HEK293 (cell line): ENCODE results near the gene TBC1D5.

Source experiments
- CTCF ChIA-PET: fragments of 350-600 bp; formaldehyde crosslinking; extraction: SDS; loops from one replicate; lab custom pipeline; 2021; ENCODE audit warnings: antibody characterized with exemption; lab: Yijun Ruan, JAX
- POLR2A ChIA-PET: fragments of 300-600 bp; formaldehyde crosslinking; extraction: SDS; loops from one replicate; lab custom pipeline; 2020; ENCODE audit warnings: antibody characterized with exemption, inconsistent platforms; lab: Yijun Ruan, JAX
- H3K27ac ChIP-seq: fragments of 200-500 bp; sonication (Bioruptor generic); 2 replicates; pipeline ENCODE4 v1.5.1; 2014; ENCODE audit warnings: low read depth, low read length, control low read depth, inconsistent platforms; ENCODE audit errors: extremely low read depth
- H3K36me3 ChIP-seq, 2 experiments: fragments of 200-500 bp in 1 of 2; sonication (Bioruptor generic) in 1 of 2; 1 replicate in 1 of 2; 2 replicates in 1 of 2; pipeline ENCODE4 v1.5.1; 2014 to 2017; ENCODE audit warnings: inconsistent platforms in 2 of 2, low read length in 2 of 2; ENCODE audit not compliant: control insufficient read depth in 2 of 2, insufficient read depth in 1 of 2
- H3K4me1 ChIP-seq: fragments of 200-500 bp; sonication (Bioruptor generic); 2 replicates; pipeline ENCODE4 v1.5.1; 2014; ENCODE audit warnings: mild to moderate bottlenecking, low read length, inconsistent platforms; ENCODE audit not compliant: control insufficient read depth, insufficient read depth
- H3K4me3 ChIP-seq: 2 replicates; pipeline ENCODE4 v1.5.1; 2011; ENCODE audit warnings: low read depth, mild to moderate bottlenecking, control low read depth, low read length, moderate library complexity
- H3K9me3 ChIP-seq: fragments of 200-500 bp; sonication (Bioruptor generic); 2 replicates; pipeline ENCODE4 v1.5.1; 2014; ENCODE audit warnings: low read depth, low read length, inconsistent platforms; ENCODE audit not compliant: control insufficient read depth, insufficient read depth
- KLF1 ChIP-seq: fragments of 450-650 bp; formaldehyde crosslinking; IDR thresholded peaks from 2 replicates; pipeline ENCODE4 v1.5.1; 2016; ENCODE audit warnings: missing biosample characterization, missing genetic modification characterization
- KLF7 ChIP-seq: fragments of 450-650 bp; formaldehyde crosslinking; IDR thresholded peaks from 2 replicates; pipeline ENCODE4 v1.5.1; 2016; ENCODE audit warnings: missing biosample characterization, missing genetic modification characterization, borderline replicate concordance
- MZF1 ChIP-seq: fragments of 450-650 bp; formaldehyde crosslinking; IDR thresholded peaks from 2 replicates; pipeline ENCODE4 v1.5.1; 2017; ENCODE audit warnings: missing biosample characterization, missing genetic modification characterization, borderline replicate concordance
- OVOL3 ChIP-seq: fragments of 450-650 bp; formaldehyde crosslinking; IDR thresholded peaks from 2 replicates; pipeline ENCODE4 v1.5.1; 2016; ENCODE audit warnings: missing biosample characterization, missing genetic modification characterization
- SP7 ChIP-seq: fragments of 450-650 bp; formaldehyde crosslinking; IDR thresholded peaks from 2 replicates; pipeline ENCODE4 v1.5.1; 2016; ENCODE audit warnings: missing biosample characterization, missing genetic modification characterization
- ZBTB10 ChIP-seq: fragments of 450-650 bp; formaldehyde crosslinking; IDR thresholded peaks from 2 replicates; pipeline ENCODE4 v1.5.1; 2016; ENCODE audit warnings: missing biosample characterization, missing genetic modification characterization
- ZBTB7A ChIP-seq: fragments of 450-650 bp; formaldehyde crosslinking; IDR thresholded peaks from 2 replicates; pipeline ENCODE4 v1.5.1; 2016; ENCODE audit warnings: low read depth, missing biosample characterization, missing genetic modification characterization
- ZFP69B ChIP-seq: fragments of 450-650 bp; formaldehyde crosslinking; IDR thresholded peaks from 2 replicates; pipeline ENCODE4 v1.5.1; 2016; ENCODE audit warnings: missing biosample characterization, missing genetic modification characterization
- ZNF132 ChIP-seq: fragments of 450-650 bp; formaldehyde crosslinking; IDR thresholded peaks from 2 replicates; pipeline ENCODE4 v1.5.1; 2017; ENCODE audit warnings: missing biosample characterization, missing genetic modification characterization, borderline replicate concordance
- ZNF133 ChIP-seq: fragments of 450-650 bp; formaldehyde crosslinking; IDR thresholded peaks from 2 replicates; pipeline ENCODE4 v1.5.1; 2016; ENCODE audit warnings: missing biosample characterization, missing genetic modification characterization
- ZNF239 ChIP-seq: fragments of 450-650 bp; formaldehyde crosslinking; IDR thresholded peaks from 2 replicates; pipeline ENCODE4 v1.5.1; 2016; ENCODE audit warnings: missing biosample characterization, missing genetic modification characterization
- ZNF280C ChIP-seq: fragments of 450-650 bp; formaldehyde crosslinking; IDR thresholded peaks from 2 replicates; pipeline ENCODE4 v1.5.1; 2016; ENCODE audit warnings: missing biosample characterization, missing genetic modification characterization
- ZNF366 ChIP-seq: fragments of 450-650 bp; formaldehyde crosslinking; conservative IDR thresholded peaks from 2 replicates; pipeline ENCODE4 v1.5.1; 2016; ENCODE audit warnings: missing biosample characterization, missing genetic modification characterization
- ZNF501 ChIP-seq: fragments of 450-650 bp; formaldehyde crosslinking; IDR thresholded peaks from 2 replicates; pipeline ENCODE4 v1.5.1; 2016; ENCODE audit warnings: missing biosample characterization, missing genetic modification characterization
- ZNF513 ChIP-seq: fragments of 450-650 bp; IDR thresholded peaks from 2 replicates; pipeline ENCODE4 v1.5.1; 2018; ENCODE audit warnings: missing biosample characterization, missing genetic modification characterization
- ZNF548 ChIP-seq: fragments of 450-650 bp; formaldehyde crosslinking; IDR thresholded peaks from 2 replicates; pipeline ENCODE4 v1.5.1; 2016; ENCODE audit warnings: missing biosample characterization, missing genetic modification characterization
- ZNF549 ChIP-seq: fragments of 450-650 bp; IDR thresholded peaks from 2 replicates; pipeline ENCODE4 v1.5.1; 2018; ENCODE audit warnings: missing biosample characterization, missing genetic modification characterization, mild to moderate bottlenecking, inconsistent platforms, moderate library complexity
- ZNF596 ChIP-seq: fragments of 450-650 bp; IDR thresholded peaks from 2 replicates; pipeline ENCODE4 v1.5.0; 2018; ENCODE audit warnings: missing biosample characterization, mild to moderate bottlenecking, missing genetic modification characterization, moderate library complexity
- ZNF623 ChIP-seq: fragments of 450-650 bp; formaldehyde crosslinking; IDR thresholded peaks from 2 replicates; pipeline ENCODE4 v1.5.1; 2016; ENCODE audit warnings: missing biosample characterization, missing genetic modification characterization
- ZNF692 ChIP-seq: fragments of 450-650 bp; formaldehyde crosslinking; IDR thresholded peaks from 2 replicates; pipeline ENCODE4 v1.5.1; 2016; ENCODE audit warnings: missing biosample characterization, missing genetic modification characterization
- ZSCAN18 ChIP-seq: fragments of 450-650 bp; formaldehyde crosslinking; IDR thresholded peaks from 2 replicates; pipeline ENCODE4 v1.5.1; 2016; ENCODE audit warnings: missing biosample characterization, missing genetic modification characterization

The TBC1D5 gene

GRCh38 chr3:17745894-17746293 is 3.5 kb upstream of the TBC1D5 start (continued):
- no peak for TF ChIP-seq ZNF280C (tag by site-specific recombination)
- no peak for TF ChIP-seq KLF1 (tag by site-specific recombination)
- TF ChIP-seq ZNF239 (tag by site-specific recombination), result no peak
- no peak for TF ChIP-seq ZNF623 (tag by site-specific recombination)
- TF ChIP-seq ZNF548, result no peak
- no peak for TF ChIP-seq ZBTB10 (tag by site-specific recombination)
- no peak for TF ChIP-seq ZNF366 (tag by site-specific recombination)
- no peak for TF ChIP-seq ZNF596 (tag by site-specific recombination)
- no peak for TF ChIP-seq ZNF513 (tag by site-specific recombination)
- no peak for TF ChIP-seq ZSCAN18 (tag by site-specific recombination)
- no peak for TF ChIP-seq OVOL3 (tag by site-specific recombination)
- TF ChIP-seq ZBTB7A, result no peak
- TF ChIP-seq SP7 (tag by site-specific recombination), result no peak
- TF ChIP-seq, all 188 proteins: peak for 0

GRCh38 chr3:17745301-17745700 is 2.9 kb upstream of the TBC1D5 start:
- TF ChIP-seq ZNF501 (tag by site-specific recombination) (no peak), ZFP69B (tag by site-specific recombination) (no peak), KLF7 (tag by site-specific recombination) (no peak), ZNF132 (tag by site-specific recombination) (no peak), ZNF133 (tag by site-specific recombination) (no peak), MZF1 (no peak), ZNF692 (no peak), ZNF549 (tag by site-specific recombination) (no peak)
- TF ChIP-seq, all 188 proteins: peak for 0
- no peaks in the 10 kb centered on the region for H3K36me3 ChIP-seq
- ChIA-PET CTCF (interaction anchor here (1.0 to 1.1 kb wide), 2 partner anchors 96 to 100 kb away, joined by 3 to 4 read pairs; no protein-coding TSS in a partner anchor), POLR2A (no interaction called here)
- H3K4me3 ChIP-seq, result no peak overlapping the region
- H3K4me1 ChIP-seq, result peaks cover 6% of the 10 kb centered on the region; the same call in 1 of the 2 replicates
- no peaks in the 10 kb centered on the region for H3K9me3 ChIP-seq
- no peak overlapping the region for H3K27ac ChIP-seq
